Endothelial cell of umbilical vein (primary cell): Measurements from ENCODE around the gene SINHCAF. TPM values are rescaled to one million over a fixed set of nuclear protein-coding genes. Genes with fewer than 3 reads are reported as not detected.
"Not testable (repeated sequence)": the region's sequence is repeated elsewhere in the genome, so short reads cannot be mapped to it uniquely, and the experiment has no call there.

ENCODE experiments used
- Bru-seq: library from RNA; stranded (reverse); fragments of 400-500 nt; gene quantifications from one replicate; lab custom pipeline; 2021; lab: Mats Ljungman, UMichigan
- BruChase-seq, 2 experiments: library from RNA; stranded (reverse); fragments of 400-500 nt; gene quantifications; one replicate each; lab custom pipeline; 2021; lab: Mats Ljungman, UMichigan
- BruUV-seq: library from RNA; stranded (reverse); fragments of 400-500 nt; replicated peaks from 2 replicates; lab custom pipeline; 2021; lab: Mats Ljungman, UMichigan
- CTCF ChIA-PET: fragments of 300-600, 350-600 bp; sonication (Branson Sonifier 250); formaldehyde crosslinking; loops from one replicate; lab custom pipeline; 2021; ENCODE audit warnings: antibody characterized with exemption, inconsistent platforms; lab: Charles Lee
- POLR2A ChIA-PET: fragments of 300-600, 350-600 bp; sonication (Branson Sonifier 250); formaldehyde crosslinking; loops from one replicate; lab custom pipeline; 2021; ENCODE audit warnings: antibody characterized with exemption, inconsistent platforms; lab: Charles Lee
- DNase-seq: peaks from one replicate; pipeline ENCODE4 v3.0.0-alpha.2; 2011; ENCODE audit warnings: low read depth, low spot score
- FAIRE-seq: peaks from 2 replicates; lab custom pipeline; 2011; peaks lifted over from hg19 to GRCh38; lab: Jason Lieb, UNC
- H2AFZ ChIP-seq: 2 replicates; pipeline ENCODE4 v1.6.0; 2012; ENCODE audit warnings: low read depth, low read length, control low read depth, inconsistent platforms
- H3K27ac ChIP-seq: 2 replicates; pipeline ENCODE4 v1.5.1; 2011; ENCODE audit warnings: low read depth, mild to moderate bottlenecking, control low read depth, low read length, moderate library complexity; ENCODE audit not compliant: insufficient read depth
- H3K27me3 ChIP-seq, 2 experiments: 2 replicates each; pipeline versions ENCODE4 v1.6.0 to v1.6.1; 2011; ENCODE audit warnings: low read length in 2 of 2, mixed read lengths in 1 of 2; ENCODE audit not compliant: control insufficient read depth in 2 of 2, insufficient read depth in 2 of 2
- H3K36me3 ChIP-seq, 2 experiments: 2 replicates in 1 of 2; 3 replicates in 1 of 2; pipeline ENCODE4 v1.5.1; 2011; ENCODE audit warnings: low read length in 2 of 2, mild to moderate bottlenecking in 1 of 2, moderate library complexity in 1 of 2; ENCODE audit not compliant: control insufficient read depth in 2 of 2, insufficient read depth in 2 of 2; ENCODE audit errors: extremely low read depth in 1 of 2
- H3K4me1 ChIP-seq: 3 replicates; pipeline ENCODE4 v1.5.1; 2011; ENCODE audit warnings: mild to moderate bottlenecking, low read length; ENCODE audit not compliant: control insufficient read depth, insufficient read depth; ENCODE audit errors: extremely low read depth
- H3K4me2 ChIP-seq: 2 replicates; pipeline ENCODE4 v1.6.1; 2011; ENCODE audit warnings: low read length, control low read depth, mixed read lengths; ENCODE audit not compliant: insufficient read depth
- H3K4me3 ChIP-seq, 3 experiments: fragments of 200-600 bp in 1 of 3; sonication (generic), shearing (Covaris generic) in 1 of 3; replicated peaks in 1 of 3; 2 replicates each; pipeline ENCODE4 v1.5.1; 2011 to 2016; ENCODE audit warnings: control low read depth in 3 of 3, low read length in 3 of 3, mild to moderate bottlenecking in 2 of 3, inconsistent platforms in 1 of 3, low read depth in 1 of 3, moderate library complexity in 1 of 3; ENCODE audit not compliant: insufficient read depth in 1 of 3
- H3K79me2 ChIP-seq: 2 replicates; pipeline ENCODE4 v1.6.0; 2012; ENCODE audit warnings: low read length, inconsistent platforms; ENCODE audit not compliant: control insufficient read depth, insufficient read depth
- H3K9ac ChIP-seq: replicated peaks from 2 replicates; pipeline ENCODE3; 2011; ENCODE audit warnings: low read length, control low read depth; ENCODE audit not compliant: insufficient read depth; ENCODE audit errors: extremely low read depth
- H3K9me1 ChIP-seq: replicated peaks from 3 replicates; pipeline ENCODE4 v1.6.0; 2011; ENCODE audit warnings: mild to moderate bottlenecking, low read length; ENCODE audit not compliant: control insufficient read depth, insufficient read depth; ENCODE audit errors: extremely low read depth
- H3K9me3 ChIP-seq: replicated peaks from 2 replicates; pipeline ENCODE4 v1.5.1; 2012; ENCODE audit warnings: low read length, inconsistent platforms; ENCODE audit not compliant: control insufficient read depth, insufficient read depth
- H4K20me1 ChIP-seq: replicated peaks from 2 replicates; pipeline ENCODE3; 2011; ENCODE audit warnings: mild to moderate bottlenecking, low read length; ENCODE audit not compliant: control insufficient read depth, insufficient read depth; ENCODE audit errors: extremely low read depth
- CTCF ChIP-seq, 2 donors: IDR thresholded peaks; 1 replicate in 1 of 2; 2 replicates in 1 of 2; pipeline ENCODE4 v1.5.1; 2011; ENCODE audit warnings: low read length in 2 of 2, mild to moderate bottlenecking in 2 of 2, moderate library complexity in 2 of 2, control low read depth in 1 of 2, inconsistent platforms in 1 of 2, low read depth in 1 of 2; ENCODE audit not compliant: insufficient read depth in 1 of 2; ENCODE audit errors: extremely low read depth in 1 of 2
- EZH2 ChIP-seq: IDR thresholded peaks from 2 replicates; pipeline ENCODE4 v1.6.1; 2012; ENCODE audit warnings: borderline replicate concordance, low read depth, mild to moderate bottlenecking, moderate library complexity, low read length, inconsistent platforms; ENCODE audit not compliant: severe bottlenecking
- FOS ChIP-seq: IDR thresholded peaks from 2 replicates; pipeline ENCODE4 v1.6.1; 2011; ENCODE audit warnings: mild to moderate bottlenecking, low read length, moderate library complexity, borderline replicate concordance; ENCODE audit not compliant: insufficient read depth
- GATA2 ChIP-seq: IDR thresholded peaks from 2 replicates; pipeline ENCODE4 v1.7.0; 2011; ENCODE audit warnings: low read depth, mild to moderate bottlenecking, moderate library complexity, mixed read lengths, low read length; ENCODE audit not compliant: insufficient read length, insufficient read depth
- JUN ChIP-seq: IDR thresholded peaks from 2 replicates; pipeline ENCODE4 v1.6.1; 2011; ENCODE audit warnings: borderline replicate concordance, low read depth; ENCODE audit not compliant: insufficient read length, insufficient read depth
- MAX ChIP-seq: IDR thresholded peaks from 2 replicates; pipeline ENCODE4 v1.6.1; 2011; ENCODE audit not compliant: insufficient read depth, insufficient read length
- MYC ChIP-seq: IDR thresholded peaks from one replicate; pipeline ENCODE4 v1.6.1; 2011; ENCODE audit warnings: mild to moderate bottlenecking, low read depth, low read length
- POLR2A ChIP-seq: IDR thresholded peaks from 2 replicates; pipeline ENCODE4 v1.6.1; 2012; ENCODE audit warnings: low read depth, mild to moderate bottlenecking, control low read depth, low read length
- POLR2AphosphoS5 ChIP-seq: IDR thresholded peaks from 2 replicates; pipeline ENCODE4 v1.6.1; 2012; ENCODE audit warnings: low read depth, mild to moderate bottlenecking, control low read depth, low read length, moderate library complexity; ENCODE audit not compliant: insufficient read depth
- dilution Hi-C: fragments of 300-500 bp; cut with MboI; formaldehyde crosslinking; loops from one replicate; pipeline ENCODE4 v1.15.0; 2019; ENCODE audit warnings: low sequenced_read_pairs; ENCODE audit not compliant: extremely low pct_ligation_motif_present
- intact Hi-C: fragments of 100-400 bp; cut with micrococcal nuclease; formaldehyde crosslinking; loops from one replicate; pipeline ENCODE4 v1.10.0; 2022
- long read RNA-seq: library from polyadenylated mRNA; stranded (forward); transcript quantifications from one replicate; pipeline ENCODE4 v2.0.0, GENCODE V29; 2021
- polyA minus RNA-seq, 3 experiments: library from RNA; depleted of rRNA, polyadenylated mRNA; stranded (reverse); fragments of >200 nt; gene quantifications; 1 replicate in 1 of 3; 2 replicates in 2 of 3; pipeline ENCODE4 v1.2.3, GENCODE V29; 2011
- polyA plus RNA-seq, 4 experiments: library from polyadenylated mRNA; depleted of rRNA in 3 of 4; stranded (reverse) in 3 of 4; unstranded in 1 of 4; fragments of >200 nt; gene quantifications; 2 replicates each; pipeline versions ENCODE4 v1.2.1 to v1.2.3, GENCODE V29; 2011 to 2012; ENCODE audit warnings: missing spikeins in 1 of 4
- total RNA-seq: library from RNA; stranded (reverse); gene quantifications from 2 replicates; pipeline ENCODE4 v1.2.3, GENCODE V29; 2021

Gene SINHCAF, protein sequence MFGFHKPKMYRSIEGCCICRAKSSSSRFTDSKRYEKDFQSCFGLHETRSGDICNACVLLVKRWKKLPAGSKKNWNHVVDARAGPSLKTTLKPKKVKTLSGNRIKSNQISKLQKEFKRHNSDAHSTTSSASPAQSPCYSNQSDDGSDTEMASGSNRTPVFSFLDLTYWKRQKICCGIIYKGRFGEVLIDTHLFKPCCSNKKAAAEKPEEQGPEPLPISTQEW
- total RNA-seq = 73.5 and 83.4 TPM in 2 replicates
- polyA plus RNA-seq = 13.7 and 19.3 TPM in 2 replicates
- polyA plus RNA-seq (2011; cell fraction: cytosol; rRNA removed) = 30.1 and 30.3 TPM in 2 replicates
- 23.8 and 38.6 TPM in 2 replicates for polyA plus RNA-seq (2011; cell fraction: nucleus; rRNA removed)
- 51.6 and 59.2 TPM in 2 replicates for polyA plus RNA-seq (2012)
- 24.3 and 24.7 TPM in 2 replicates for polyA minus RNA-seq
- polyA minus RNA-seq (2011; cell fraction: cytosol; rRNA and poly(A)+ RNA removed) = 45.3 TPM
- 31.5 and 42.6 TPM in 2 replicates for polyA minus RNA-seq (2011; cell fraction: nucleus; rRNA and poly(A)+ RNA removed)
- percentile 93 among the genes with signal in this experiment for Bru-seq, nascent RNA
- percentile 84 among the genes with signal in this experiment for BruChase-seq, experiment 1, labeled RNA remaining after a 6-hour chase
- BruChase-seq, experiment 2, labeled RNA remaining after a 2-hour chase = percentile 89 among the genes with signal in this experiment
- long read RNA-seq, transcript SINHCAF-203 (6 exons, 1,555 nt) = minor isoform, 17 of 123 reads
- long read RNA-seq, transcript SINHCAF-201 (6 exons, 3,163 nt) = major isoform, 62 of 123 reads
- long read RNA-seq, partial matches to known transcripts = 2 of 123 reads
- long read RNA-seq, other reads (novel, unspliced or antisense) = 41 of 123 reads

- Histone ChIP-seq H3K4me3 (peak within 1 kb of the TSS; percentile 53 to 98 (median 97)), H4K20me1 (no peaks in the 10 kb centered on the region), H3K79me2 (peaks cover 48% of the 10 kb centered on the region), H3K27me3 (peaks cover 0 to 12% of the 10 kb centered on the region in 2 experiments), H3K9me3 (no peaks in the 10 kb centered on the region), H3K27ac (peak within 1 kb of the TSS; percentile 88), H3K9ac (peak within 1 kb of the TSS; percentile 99), H3K4me1 (peaks cover 25% of the 10 kb centered on the region), H3K4me2 (peak within 1 kb of the TSS; percentile 98), H3K36me3 (no peaks in the 10 kb centered on the region), H3K9me1 (no peaks in the 10 kb centered on the region), H2AFZ (peak within 1 kb of the TSS; percentile 88)
- BruUV-seq = TSS peak; percentile 35
- DNase-seq (peak; percentile 99), FAIRE-seq (peak; percentile 80)
- POLR2A ChIA-PET = interaction anchor here (0.6 to 0.7 kb wide), 3 partner anchors 31 to 532 kb away, joined by 3 to 4 read pairs (median 3); no protein-coding TSS in a partner anchor
- intact Hi-C loops (loop anchor here (2.0 to 10.0 kb wide), 2 partner anchors 45 to 779 kb away; partner anchors contain the start of gene BICD1), dilution Hi-C loops (no loop called here)
- no peak for TF ChIP-seq GATA2
- TF ChIP-seq CTCF (IDR thresholded peaks at IDR 0.05; ENCODE audit: extremely low read depth in 1 of 2, insufficient read depth in 1 of 2, low read depth in 1 of 2, low read length in 2 of 2) = no peak
- TF ChIP-seq MYC = no peak
- TF ChIP-seq JUN = no peak
- peak; percentile 97 for TF ChIP-seq POLR2A
- TF ChIP-seq FOS = no peak
- TF ChIP-seq POLR2AphosphoS5 = peak; percentile 87
- no peak for TF ChIP-seq EZH2
- TF ChIP-seq MAX = no peak
- CTCF ChIA-PET = interaction anchor here (0.5 to 1.2 kb wide), 5 partner anchors 17 to 1132 kb away, joined by 3 to 8 read pairs (median 3); no protein-coding TSS in a partner anchor
Measured at GRCh38 chr12:31325877-31326631, at the start of gene SINHCAF. Gene SINHCAF (minus strand): TSS chr12:31326150. CDS start chr12:31298204, 27,946 bp downstream.

DNA sequence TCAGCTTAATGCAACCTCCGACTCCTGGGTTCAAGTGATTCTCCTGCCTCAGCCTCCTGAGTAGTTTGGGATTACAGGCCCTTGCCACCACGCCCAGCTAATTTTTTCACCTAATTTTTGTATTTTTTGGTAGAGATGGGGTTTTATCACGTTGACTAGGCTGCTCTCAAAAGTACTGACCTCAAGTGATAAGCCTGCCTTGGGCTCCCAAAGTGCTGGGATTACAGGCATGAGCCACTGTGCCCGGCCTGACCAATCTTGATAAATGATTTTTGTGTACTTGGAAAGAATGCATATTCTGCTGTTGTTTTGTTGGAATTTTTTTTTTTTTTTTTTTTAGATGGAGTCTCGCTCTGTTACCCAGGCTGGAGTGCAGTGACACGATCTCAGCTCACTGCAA, 49.5 kb upstream of the SINHCAF start:
- H3K4me1 ChIP-seq, H3K9me1 ChIP-seq, H3K9me3 ChIP-seq, H4K20me1 ChIP-seq, H3K9ac ChIP-seq, H3K36me3 ChIP-seq, H3K27ac ChIP-seq, FAIRE-seq, H3K4me3 ChIP-seq, POLR2A ChIA-PET, dilution Hi-C loops, H3K4me2 ChIP-seq, H2AFZ ChIP-seq, BruUV-seq, H3K27me3 ChIP-seq, H3K79me2 ChIP-seq, DNase-seq, intact Hi-C loops: not testable (repeated sequence)
- CTCF ChIA-PET = interaction anchor here (1.6 kb wide), 1 partner anchor 26 kb away, joined by 3 read pairs; no protein-coding TSS in a partner anchor
